Spleen (tissue), 13 donors: Measurements from ENCODE around the gene CSNK1G2. TPM values are rescaled to one million over a fixed set of nuclear protein-coding genes. Genes with fewer than 3 reads are reported as not detected.

Experiments
- DNase-seq: peaks from one replicate; pipeline ENCODE4 v3.0.0-alpha.2; 2020
- H3K27ac ChIP-seq, 8 donors: fragments of 200-600 bp; sonication (generic) in 7 of 8; 1 replicate in 4 of 8; 2 replicates in 4 of 8; pipeline versions ENCODE4 v1.5.0 to v1.8.0; 2016 to 2021; ENCODE audit warnings: inconsistent platforms in 4 of 8, mild to moderate bottlenecking in 4 of 8, moderate library complexity in 1 of 8
- H3K27me3 ChIP-seq, 7 donors: fragments of 200-600 bp; sonication (generic) in 6 of 7; replicated peaks in 1 of 7; 1 replicate in 4 of 7; 2 replicates in 3 of 7; pipeline versions ENCODE4 v1.5.0 to v1.8.0; 2016 to 2021; ENCODE audit warnings: inconsistent platforms in 3 of 7, mild to moderate bottlenecking in 1 of 7
- H3K36me3 ChIP-seq, 6 donors: fragments of 200-600 bp; sonication (generic) in 5 of 6; 1 replicate in 4 of 6; 2 replicates in 2 of 6; pipeline versions ENCODE4 v1.5.0 to v1.8.0; 2016 to 2021; ENCODE audit warnings: inconsistent platforms in 2 of 6
- H3K4me1 ChIP-seq, 6 donors: fragments of 200-600 bp; sonication (generic) in 5 of 6; 1 replicate in 3 of 6; 2 replicates in 3 of 6; pipeline versions ENCODE4 v1.5.0 to v1.8.0; 2016 to 2021; ENCODE audit warnings: inconsistent platforms in 3 of 6
- H3K4me3 ChIP-seq, 8 donors: fragments of 200-600 bp; sonication (generic) in 7 of 8; 1 replicate in 4 of 8; 2 replicates in 4 of 8; pipeline versions ENCODE4 v1.5.0 to v1.8.0; 2016 to 2021; ENCODE audit warnings: inconsistent platforms in 4 of 8, mild to moderate bottlenecking in 4 of 8, moderate library complexity in 2 of 8
- H3K9me3 ChIP-seq, 8 donors: fragments of 200-600 bp; sonication (generic) in 7 of 8; 1 replicate in 4 of 8; 2 replicates in 4 of 8; pipeline versions ENCODE4 v1.5.0 to v1.8.0; 2016 to 2021; ENCODE audit warnings: inconsistent platforms in 4 of 8
- POLR2A ChIP-seq, 3 donors: fragments of 450-650 bp; IDR thresholded peaks; one replicate each; pipeline ENCODE4 v1.5.1; 2017; ENCODE audit warnings: antibody characterized with exemption in 3 of 3, mild to moderate bottlenecking in 1 of 3
- POLR2AphosphoS5 ChIP-seq, 3 donors: sonication (generic); formaldehyde crosslinking; IDR thresholded peaks; one replicate each; pipeline ENCODE4 v1.5.1; 2017; ENCODE audit warnings: antibody characterized with exemption in 3 of 3
- WGBS, 5 donors: extraction: QIAGEN DNeasy Blood & Tissue Kit in 3 of 5; methylation state at CpG; one replicate each; pipeline versions ENCODE4 v1.1.5 to v1.1.7; 2013 to 2018; 5-methylcytosine and 5-hydroxymethylcytosine counted together
- intact Hi-C: fragments of 100-400 bp; cut with DNase I; formaldehyde crosslinking; loops from one replicate; pipeline ENCODE4 v1.15.0; 2023; ENCODE audit warnings: low total_unique reads
- long read RNA-seq, 2 donors: transcript quantifications; one replicate each; lab custom pipeline, GENCODE V29; 2026
- polyA plus RNA-seq, 3 donors: library from polyadenylated mRNA; stranded (reverse); fragments of 200-250 nt; gene quantifications; one replicate each; pipeline ENCODE4 v1.2.1, GENCODE V29; 2013
- total RNA-seq, 7 donors: library from RNA; depleted of rRNA in 3 of 7; stranded (reverse); fragments of >200 nt in 3 of 7; fragmentation: NEBNext Ultra II Directional in 4 of 7; extraction: Animal tissue kit (Norgen Biotek cat#: 25700) in 4 of 7; gene quantifications; one replicate each; pipeline versions ENCODE4 v1.1.0 to v1.2.1, GENCODE V29; 2016 to 2021
- TF ChIP-seq, protein P1 (sequence below), 11 experiments: fragments of 200-600 bp in 7 of 11; fragments of 450-650 bp in 4 of 11; sonication (generic) in 4 of 11; IDR thresholded peaks in 8 of 11; conservative IDR thresholded peaks in 3 of 11; 1 replicate in 7 of 11; 2 replicates in 4 of 11; pipeline versions ENCODE4 v1.4.0 to v1.8.0; 2016 to 2021; ENCODE audit warnings: antibody characterized with exemption in 11 of 11, inconsistent platforms in 4 of 11, mild to moderate bottlenecking in 1 of 11
- donor health status: healthy with polysubstance abuse.
- donor health status: DM: no; HTN: no; CAD: no; lungs with moderate emphysema.
- donor health status: DM: no; HTN: no; CAD: no.
- donor health status: Bipolar disorder and iron deficiency.
- donor health status: healthy.
- donor health status: DM: no; HTN: no; CAD: no.
- donor health status: DM: yes; HTN: yes; CAD: no.

Gene CSNK1G2
- total RNA-seq (100 to 1,000 TPM in 3 of 7 donors, 10 to 100 TPM in 4; 72.2 to 115 (median 88.6) TPM), polyA plus RNA-seq (100 to 1,000 TPM in 1 of 3 donors, 10 to 100 TPM in 2; 52.5 to 120 (median 99.1) TPM)
- long read RNA-seq, donor 1, partial matches to known transcripts = 0 of 1 reads
- long read RNA-seq, donor 1, other reads (novel, unspliced or antisense) = 0 of 1 reads
- long read RNA-seq, donor 2, transcript CSNK1G2-201 (12 exons, 2,918 nt) = major isoform, 12 of 25 reads
- long read RNA-seq, donor 2, partial matches to known transcripts = 13 of 25 reads
- long read RNA-seq, donor 2, other reads (novel, unspliced or antisense) = 0 of 25 reads

DNA sequence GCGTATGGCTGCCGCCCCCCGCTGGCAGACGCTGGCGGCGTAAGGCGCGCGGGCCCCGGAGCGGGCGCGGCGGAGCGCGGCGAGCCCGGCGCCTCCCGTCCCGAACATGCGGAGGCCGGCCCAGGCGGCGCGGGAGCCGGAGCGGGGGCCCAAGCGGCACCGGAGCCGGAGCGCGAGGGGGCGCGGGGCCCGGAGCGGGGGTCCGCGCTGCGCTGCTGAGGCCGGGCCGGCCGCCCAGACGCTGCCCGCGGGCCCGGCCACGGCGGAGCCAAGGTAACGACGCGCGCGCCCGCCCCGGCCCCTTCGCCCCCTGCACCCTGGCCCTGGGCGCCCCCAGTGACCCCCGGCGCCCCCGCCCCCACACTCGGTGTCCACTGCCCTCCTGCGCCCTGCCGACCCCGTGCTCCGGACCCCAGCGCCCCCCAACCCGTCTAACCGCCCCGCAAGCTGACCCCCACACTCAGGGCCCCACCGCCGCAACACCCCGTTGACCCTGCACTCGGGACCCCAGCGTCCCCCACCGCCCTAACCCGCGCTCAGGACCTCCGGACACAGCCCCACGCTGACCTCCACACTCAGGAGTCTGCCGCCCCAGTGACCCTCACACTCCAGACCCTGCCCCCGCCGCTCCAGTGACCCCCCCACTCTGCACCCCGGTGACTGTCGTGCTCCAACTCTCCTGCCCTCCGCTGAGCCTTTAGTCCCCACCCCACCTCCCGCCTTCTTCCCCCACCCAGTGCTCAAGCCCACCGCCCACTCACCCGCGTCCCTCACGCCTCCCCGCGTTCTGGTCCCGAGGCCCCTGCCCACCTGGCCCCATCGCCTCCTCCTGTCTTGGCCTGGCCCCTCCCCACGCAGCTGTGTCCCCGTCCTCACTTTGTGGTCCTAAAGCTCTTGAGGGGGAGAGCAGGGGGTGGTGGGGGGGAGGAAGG is at the start of gene CSNK1G2:
TSS of gene CSNK1G2 (plus strand) at position 27 of the 932 bp plus-strand sequence. CDS start 28,601 bp downstream, outside the sequence.
- intact Hi-C loops = no loop called here
- 1 to 2% (median 1%) methylated on average over 23 to 97 of the region's 97 CpGs for WGBS, 5 donors
- TF ChIP-seq POLR2A (IDR thresholded peaks at IDR 0.05) (no peak), POLR2AphosphoS5 (IDR thresholded peaks at IDR 0.05) (no peak)
- TF ChIP-seq, protein P1, sequence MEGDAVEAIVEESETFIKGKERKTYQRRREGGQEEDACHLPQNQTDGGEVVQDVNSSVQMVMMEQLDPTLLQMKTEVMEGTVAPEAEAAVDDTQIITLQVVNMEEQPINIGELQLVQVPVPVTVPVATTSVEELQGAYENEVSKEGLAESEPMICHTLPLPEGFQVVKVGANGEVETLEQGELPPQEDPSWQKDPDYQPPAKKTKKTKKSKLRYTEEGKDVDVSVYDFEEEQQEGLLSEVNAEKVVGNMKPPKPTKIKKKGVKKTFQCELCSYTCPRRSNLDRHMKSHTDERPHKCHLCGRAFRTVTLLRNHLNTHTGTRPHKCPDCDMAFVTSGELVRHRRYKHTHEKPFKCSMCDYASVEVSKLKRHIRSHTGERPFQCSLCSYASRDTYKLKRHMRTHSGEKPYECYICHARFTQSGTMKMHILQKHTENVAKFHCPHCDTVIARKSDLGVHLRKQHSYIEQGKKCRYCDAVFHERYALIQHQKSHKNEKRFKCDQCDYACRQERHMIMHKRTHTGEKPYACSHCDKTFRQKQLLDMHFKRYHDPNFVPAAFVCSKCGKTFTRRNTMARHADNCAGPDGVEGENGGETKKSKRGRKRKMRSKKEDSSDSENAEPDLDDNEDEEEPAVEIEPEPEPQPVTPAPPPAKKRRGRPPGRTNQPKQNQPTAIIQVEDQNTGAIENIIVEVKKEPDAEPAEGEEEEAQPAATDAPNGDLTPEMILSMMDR (IDR thresholded peaks at IDR 0.05 in 8 of 11, conservative IDR thresholded peaks at IDR 0.05 in 3 of 11) = peak in 1 of 11 experiments; percentile 9
- H3K27ac ChIP-seq = peak within 1 kb of the TSS; percentile 90 to 99 (median 98)
- H3K4me1 ChIP-seq = peaks cover 33 to 85% (median 70%) of the 10 kb centered on the region in 6 donors
- H3K36me3 ChIP-seq = no peaks in the 10 kb centered on the region
- no peaks in the 10 kb centered on the region for H3K9me3 ChIP-seq
- peak; percentile 90 for DNase-seq
- H3K4me3 ChIP-seq = peak within 1 kb of the TSS; percentile 63 to 92 (median 70)
- no peaks in the 10 kb centered on the region for H3K27me3 ChIP-seq

DNA sequence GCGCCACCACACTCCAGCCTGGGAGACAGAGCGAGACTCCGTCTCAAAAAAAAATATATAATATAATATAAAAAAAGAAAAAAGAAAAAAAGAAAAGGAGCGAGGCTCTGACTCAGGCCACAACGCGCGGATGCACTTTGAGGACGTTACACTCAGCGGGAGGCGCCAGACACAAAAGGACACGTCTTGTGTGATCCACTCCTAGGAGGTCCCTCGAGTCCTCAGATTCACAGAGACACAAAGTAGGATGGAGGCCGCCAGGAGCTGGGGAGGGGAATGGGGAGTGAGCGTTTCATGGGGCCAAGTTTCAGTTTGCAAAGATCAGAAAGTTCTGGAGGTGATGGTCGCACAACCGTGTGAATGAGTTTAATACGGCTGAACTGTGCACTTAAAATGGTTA is 47.2 kb upstream of the CSNK1G2 start:
- no peak overlapping the region for H3K4me3 ChIP-seq
- H3K36me3 ChIP-seq = no peaks in the 10 kb centered on the region
- intact Hi-C loops = no loop called here
- no peak overlapping the region for H3K27ac ChIP-seq
- WGBS, 5 donors = 86 to 92% (median 88%) methylated on average over 17 of the region's 17 CpGs
- DNase-seq = no peak
- no peaks in the 10 kb centered on the region for H3K9me3 ChIP-seq
- peaks cover 30 to 60% (median 41%) of the 10 kb centered on the region in 6 donors for H3K4me1 ChIP-seq
- TF ChIP-seq POLR2A (IDR thresholded peaks at IDR 0.05) (no peak), POLR2AphosphoS5 (IDR thresholded peaks at IDR 0.05) (no peak)
- TF ChIP-seq, protein P1 (IDR thresholded peaks at IDR 0.05 in 8 of 11, conservative IDR thresholded peaks at IDR 0.05 in 3 of 11) = no peak
- no peaks in the 10 kb centered on the region for H3K27me3 ChIP-seq

DNA sequence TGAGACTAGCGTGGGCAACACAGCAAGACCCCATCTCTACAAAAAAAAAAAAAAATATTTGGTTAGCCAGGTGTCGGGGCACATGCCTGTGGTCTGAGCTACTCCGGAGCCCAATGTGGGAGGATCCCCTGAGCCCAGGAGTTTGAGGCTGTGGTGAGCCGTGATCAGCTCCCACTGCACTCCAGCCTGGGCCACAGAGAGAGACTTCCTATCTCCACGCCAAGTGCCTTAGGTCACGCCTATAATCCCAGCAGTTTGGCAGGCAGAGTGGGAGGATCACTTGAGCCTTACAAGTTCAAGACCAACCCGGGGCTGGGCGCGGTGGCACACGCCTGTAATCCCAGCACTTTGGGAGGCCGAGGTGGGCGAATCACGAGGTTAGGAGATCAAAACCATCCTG is 44.5 kb upstream of the CSNK1G2 start:
- H3K4me3 ChIP-seq = peak overlapping the region in 1 of 8 donors; percentile 62
- no peaks in the 10 kb centered on the region for H3K36me3 ChIP-seq
- intact Hi-C loops = no loop called here
- DNase-seq = no peak
- no peaks in the 10 kb centered on the region for H3K9me3 ChIP-seq
- peaks cover 30 to 80% (median 42%) of the 10 kb centered on the region in 6 donors for H3K4me1 ChIP-seq
- TF ChIP-seq POLR2A (IDR thresholded peaks at IDR 0.05) (no peak), POLR2AphosphoS5 (IDR thresholded peaks at IDR 0.05) (no peak)
- TF ChIP-seq, protein P1 (IDR thresholded peaks at IDR 0.05 in 8 of 11, conservative IDR thresholded peaks at IDR 0.05 in 3 of 11) = no peak
- peak overlapping the region in 7 of 8 donors; percentile 67 to 91 (median 87) for H3K27ac ChIP-seq
- H3K27me3 ChIP-seq = no peaks in the 10 kb centered on the region
- WGBS, 5 donors = 63 to 72% (median 67%) methylated on average over 13 of the region's 13 CpGs
